AG09319 (cell line): ENCODE measurements around the gene ASB6.

Source experiments
- DNase-seq: peaks from one replicate; pipeline ENCODE4 v3.0.0-alpha.2; 2010; ENCODE audit warnings: low read depth; ENCODE audit errors: extremely low read depth
- TF ChIP-seq, protein P1 (sequence below): IDR thresholded peaks from 2 replicates; pipeline ENCODE4 v1.5.1; 2011; ENCODE audit warnings: low read depth, mild to moderate bottlenecking, inconsistent platforms, low read length, moderate library complexity

Gene ASB6

GRCh38 chr9:129649726-129650679 lies 8.1 kb upstream of the ASB6 start:
- no peak for DNase-seq

DNA sequence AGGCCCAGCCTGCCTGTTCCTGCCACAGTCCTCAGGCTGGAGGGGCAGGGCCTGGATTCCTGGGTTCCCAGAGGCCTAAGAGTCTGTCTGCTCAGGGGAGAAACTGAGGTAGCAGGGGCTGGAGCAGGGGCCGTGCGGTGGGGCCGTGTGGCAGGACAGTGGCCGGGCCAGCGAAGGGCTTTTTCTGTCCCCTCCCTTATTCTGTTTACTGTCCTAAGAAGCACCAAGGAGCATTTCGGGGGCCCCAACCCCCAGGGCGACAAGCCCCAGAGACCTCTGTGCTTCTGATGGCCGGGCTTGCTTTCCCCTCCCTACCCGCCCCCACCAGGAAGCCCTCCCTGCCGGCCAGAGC lies 6.8 kb upstream of the ASB6 start:
- no peak for DNase-seq

More at GRCh38 chr9:129649726-129650679, 8.1 kb upstream of the ASB6 start:
- TF ChIP-seq, protein P1, sequence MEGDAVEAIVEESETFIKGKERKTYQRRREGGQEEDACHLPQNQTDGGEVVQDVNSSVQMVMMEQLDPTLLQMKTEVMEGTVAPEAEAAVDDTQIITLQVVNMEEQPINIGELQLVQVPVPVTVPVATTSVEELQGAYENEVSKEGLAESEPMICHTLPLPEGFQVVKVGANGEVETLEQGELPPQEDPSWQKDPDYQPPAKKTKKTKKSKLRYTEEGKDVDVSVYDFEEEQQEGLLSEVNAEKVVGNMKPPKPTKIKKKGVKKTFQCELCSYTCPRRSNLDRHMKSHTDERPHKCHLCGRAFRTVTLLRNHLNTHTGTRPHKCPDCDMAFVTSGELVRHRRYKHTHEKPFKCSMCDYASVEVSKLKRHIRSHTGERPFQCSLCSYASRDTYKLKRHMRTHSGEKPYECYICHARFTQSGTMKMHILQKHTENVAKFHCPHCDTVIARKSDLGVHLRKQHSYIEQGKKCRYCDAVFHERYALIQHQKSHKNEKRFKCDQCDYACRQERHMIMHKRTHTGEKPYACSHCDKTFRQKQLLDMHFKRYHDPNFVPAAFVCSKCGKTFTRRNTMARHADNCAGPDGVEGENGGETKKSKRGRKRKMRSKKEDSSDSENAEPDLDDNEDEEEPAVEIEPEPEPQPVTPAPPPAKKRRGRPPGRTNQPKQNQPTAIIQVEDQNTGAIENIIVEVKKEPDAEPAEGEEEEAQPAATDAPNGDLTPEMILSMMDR = no peak

DNA sequence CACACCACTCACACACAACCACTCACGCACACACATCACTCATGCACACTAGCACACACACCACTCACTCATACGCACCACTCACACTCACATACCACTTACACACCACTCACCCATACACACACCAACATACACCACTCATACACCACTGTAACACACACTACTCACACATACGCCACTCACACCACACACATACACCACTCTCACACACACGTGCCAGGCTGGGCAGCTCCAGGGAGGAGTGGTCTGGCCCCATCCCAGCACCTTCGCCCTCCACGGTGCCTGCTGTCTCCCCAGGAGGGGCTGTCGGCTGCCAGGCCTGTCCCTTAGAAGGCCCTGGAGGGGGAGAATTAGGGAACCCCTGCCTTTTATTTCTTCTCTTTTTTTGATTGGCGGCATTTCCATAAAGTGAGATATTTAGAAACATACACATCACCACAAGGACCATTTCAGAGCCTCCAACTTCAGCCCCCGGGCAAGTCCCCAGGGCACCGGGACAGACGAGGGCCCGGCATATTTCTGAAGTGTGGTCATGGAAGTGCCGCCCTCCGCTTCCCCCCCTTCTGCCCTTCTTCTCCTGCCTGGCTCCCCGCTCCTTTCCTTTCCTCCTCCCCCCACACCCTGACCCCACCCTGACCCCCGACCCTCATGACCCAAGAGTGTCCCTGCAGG lies 6.3 kb upstream of the ASB6 start:
- no peak for DNase-seq
- TF ChIP-seq, protein P1 = no peak

More for the DNA sequence above, 6.8 kb upstream of the ASB6 start:
- TF ChIP-seq, protein P1 = no peak

- DNase-seq = no peak
- TF ChIP-seq, protein P1 = no peak
These were observed 5.7 kb upstream of the ASB6 start for GRCh38 chr9:129647635-129648034.

DNA sequence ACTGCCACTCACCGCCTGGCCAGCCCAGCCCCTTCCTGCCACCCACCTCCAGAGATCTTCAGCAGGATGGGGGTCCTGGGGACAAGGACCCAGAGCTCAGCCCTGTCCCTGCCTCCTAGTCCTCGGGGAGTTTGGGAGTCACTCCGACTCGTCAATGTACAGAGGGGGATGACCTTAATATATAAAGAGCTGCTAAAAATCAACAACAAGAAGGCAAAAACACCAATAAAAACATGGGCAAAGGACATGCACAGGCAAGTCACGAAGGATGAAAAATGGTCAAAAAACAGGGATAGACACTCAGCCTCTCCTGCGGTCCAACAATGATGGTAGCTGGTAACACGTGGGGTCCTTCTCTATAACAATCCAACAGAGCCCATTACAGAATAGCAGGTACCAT lies 4.7 kb upstream of the ASB6 start:
- TF ChIP-seq, protein P1 = no peak
- DNase-seq = no peak

- DNase-seq = no peak
- TF ChIP-seq, protein P1 = no peak
These were observed 4.3 kb upstream of the ASB6 start for GRCh38 chr9:129646252-129646651.

DNA sequence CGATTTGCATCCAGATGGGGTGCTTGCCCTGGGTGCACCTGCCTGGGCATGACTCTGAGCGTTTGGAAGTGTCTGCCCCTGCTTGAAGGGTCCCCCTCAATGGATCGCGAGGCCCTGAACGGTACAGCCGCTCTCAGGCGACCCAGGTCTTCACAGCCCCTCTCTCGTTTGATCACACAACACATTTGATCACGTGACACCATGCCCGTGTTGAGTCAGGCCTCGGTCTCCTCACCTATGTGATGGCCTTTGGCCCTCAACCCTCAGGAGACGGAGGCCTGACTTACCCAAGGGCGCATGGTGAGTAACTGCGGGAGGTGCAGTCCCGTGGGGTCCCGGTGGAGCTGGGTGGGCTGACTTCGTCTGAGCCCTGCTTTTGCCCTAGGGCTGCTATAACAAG lies 3.0 kb upstream of the ASB6 start:
- DNase-seq = no peak
- TF ChIP-seq, protein P1 = no peak
